ENCODE results near the gene PLCL2.

Gene PLCL2

DNA sequence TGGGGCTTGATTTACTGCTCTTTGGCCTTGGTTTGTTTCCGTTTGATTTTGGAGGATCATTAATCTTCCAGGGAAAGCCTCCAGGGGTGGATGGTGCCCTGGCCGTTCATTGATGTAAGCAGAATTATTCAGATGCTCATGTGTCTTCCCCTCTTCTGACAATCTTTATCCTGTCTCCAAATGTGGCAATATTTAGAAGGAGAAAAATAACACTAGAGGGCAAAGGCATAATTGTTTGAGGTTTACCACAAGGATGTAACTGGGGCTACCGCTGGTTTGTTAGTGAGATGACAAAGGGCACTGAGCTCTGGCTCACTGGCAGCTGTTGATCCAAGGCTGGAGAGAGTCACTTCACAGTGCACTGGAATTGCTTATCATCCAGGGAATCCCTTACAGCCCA is 18.2 kb upstream of the PLCL2 start:
- DNase-seq: peak; percentile 42 to 47

DNA sequence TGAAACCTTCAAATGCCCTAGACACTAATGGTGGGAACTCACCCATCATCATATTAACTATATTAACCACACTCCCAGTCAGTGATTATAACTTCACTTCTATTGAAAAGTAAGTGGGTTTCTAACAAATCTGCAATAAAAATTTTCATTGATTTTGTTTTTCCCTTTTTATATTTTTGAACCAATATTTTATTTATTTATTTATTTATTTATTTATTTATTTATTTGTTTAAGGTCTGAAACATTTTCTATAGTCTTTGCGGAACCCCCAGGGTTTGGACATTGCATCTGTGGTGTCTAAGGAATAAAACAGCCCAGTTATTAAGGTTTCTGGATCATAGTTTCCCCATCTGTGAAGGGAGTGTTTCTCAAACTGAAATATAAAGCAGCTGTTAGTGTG is 16.2 kb upstream of the PLCL2 start:
- no peak for DNase-seq

DNA sequence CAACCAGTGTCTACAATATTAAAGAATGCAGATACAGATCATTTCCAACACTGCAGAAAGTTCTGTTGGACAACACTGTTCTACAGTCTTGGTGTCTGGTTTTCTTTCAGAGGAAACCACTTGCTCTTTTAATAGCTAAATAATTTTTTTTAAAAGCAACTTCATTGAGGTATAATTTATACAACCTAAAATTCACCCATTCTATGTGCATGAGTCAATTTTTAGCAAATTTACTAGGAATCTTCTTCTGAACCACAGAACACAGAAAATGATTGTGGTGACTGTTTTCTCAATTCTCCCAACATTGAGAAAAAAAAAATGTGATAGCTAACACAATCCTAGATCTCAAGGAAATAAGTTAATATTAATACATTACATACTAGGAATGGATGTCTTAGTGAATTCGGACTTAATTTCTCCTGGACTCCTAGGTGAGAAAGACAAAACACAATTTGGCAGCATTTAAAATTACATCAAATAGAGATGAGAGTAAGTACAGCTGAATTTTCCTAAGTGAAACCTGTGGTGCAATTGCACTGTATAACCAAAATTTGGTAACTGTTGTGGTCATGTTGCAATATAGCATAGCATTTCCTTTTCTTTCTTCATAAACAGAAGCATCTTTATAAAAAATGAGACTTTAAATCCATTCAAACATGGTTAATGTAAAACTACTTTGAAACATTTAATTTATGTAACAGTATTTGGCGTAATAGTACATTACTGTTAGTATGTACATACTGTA is 15.3 kb upstream of the PLCL2 start:
- no peak for DNase-seq

DNA sequence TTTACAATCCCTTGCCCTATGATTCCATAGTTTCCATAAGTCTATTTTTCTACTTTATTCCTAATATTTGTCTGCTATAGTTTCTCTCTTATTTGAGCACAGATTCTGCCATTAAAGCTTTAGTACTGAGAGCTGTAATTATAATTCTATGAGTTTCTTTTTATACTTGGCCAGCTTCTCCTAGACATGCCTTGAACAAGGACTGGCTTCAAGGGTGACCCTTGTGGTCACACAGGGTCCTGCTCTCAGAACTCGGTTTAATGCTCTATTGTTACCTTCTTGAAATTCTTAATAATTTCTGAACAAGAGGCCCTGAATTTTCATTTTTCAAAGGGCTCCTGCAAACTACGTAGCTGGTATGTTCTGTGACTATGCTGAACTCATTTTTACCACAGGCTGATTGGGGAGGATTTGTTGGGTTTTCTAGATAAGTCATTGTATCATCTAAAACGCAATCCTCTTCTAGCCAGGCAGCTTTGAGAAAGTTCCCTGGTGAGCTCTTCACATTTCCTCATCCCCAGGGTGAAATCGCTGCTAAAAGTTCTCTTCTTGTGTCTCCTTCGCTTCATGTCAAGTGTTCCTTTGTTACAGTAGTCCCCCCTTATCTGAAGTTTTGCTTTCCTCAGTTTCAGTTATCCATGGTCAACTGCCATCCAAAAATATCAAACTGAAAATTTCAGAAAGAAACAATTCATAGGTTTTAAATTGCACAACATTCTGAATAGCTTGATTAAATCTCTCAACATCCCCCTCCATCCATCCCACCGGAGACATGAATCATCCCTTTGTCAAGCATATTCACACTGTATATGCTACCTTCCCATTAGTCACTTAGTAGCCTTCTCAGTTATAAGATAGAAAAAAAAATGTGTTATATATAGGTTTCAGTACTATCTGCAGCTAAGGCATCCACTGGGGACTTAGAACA is 12.6 kb upstream of the PLCL2 start:
- DNase-seq: no peak

DNA sequence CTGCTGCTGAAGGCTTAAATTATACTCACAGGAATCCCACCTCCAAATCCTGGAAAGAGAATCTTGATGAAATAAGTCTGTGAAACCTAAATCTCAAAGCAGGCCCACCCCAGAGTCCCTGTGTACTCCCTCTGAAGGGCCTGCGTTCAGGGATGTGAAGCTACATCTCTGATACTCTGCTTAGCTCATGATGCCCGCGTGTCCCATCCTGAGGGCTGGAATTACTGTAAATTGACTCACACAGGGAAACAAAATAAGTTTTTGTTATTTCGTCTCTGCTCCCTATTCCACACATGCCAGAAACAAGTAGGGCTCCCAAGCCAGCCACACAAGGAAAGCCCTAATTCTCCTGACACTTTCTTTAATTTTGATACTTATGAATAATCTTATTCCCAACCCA is 10.9 kb upstream of the PLCL2 start:
- no peak for DNase-seq

DNA sequence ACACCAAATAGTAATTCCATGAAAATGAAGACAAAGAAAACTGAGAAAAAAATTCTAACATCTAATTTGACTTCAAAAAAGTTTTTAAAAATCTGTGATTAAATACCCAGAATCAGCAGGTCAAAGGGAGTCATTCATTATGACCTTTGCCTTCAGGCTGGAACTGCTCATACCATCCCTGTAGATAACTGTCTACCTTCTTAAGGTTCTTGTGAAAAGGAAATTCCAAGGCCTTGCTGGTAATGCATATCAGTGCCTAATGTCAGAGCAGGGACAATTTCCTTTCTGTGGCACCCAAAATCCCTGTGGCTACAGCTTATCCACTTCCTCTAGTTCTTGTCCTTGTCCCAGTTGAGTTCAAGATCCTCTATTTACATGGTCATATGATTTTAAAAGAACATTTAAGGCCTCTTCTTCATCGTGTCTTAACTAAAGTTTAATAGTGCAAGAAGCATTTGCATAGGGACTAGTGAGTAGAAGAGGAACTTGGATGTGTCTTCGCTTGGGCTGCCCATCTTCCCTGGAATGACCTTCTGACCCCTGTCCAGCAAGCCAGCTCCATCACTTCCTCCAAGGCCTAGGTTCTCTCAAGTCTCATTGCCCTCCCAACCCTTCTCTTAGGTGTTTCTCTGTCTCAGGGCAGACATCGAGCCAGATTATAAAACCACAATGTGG is 8.7 kb upstream of the PLCL2 start:
- no peak for DNase-seq

DNA sequence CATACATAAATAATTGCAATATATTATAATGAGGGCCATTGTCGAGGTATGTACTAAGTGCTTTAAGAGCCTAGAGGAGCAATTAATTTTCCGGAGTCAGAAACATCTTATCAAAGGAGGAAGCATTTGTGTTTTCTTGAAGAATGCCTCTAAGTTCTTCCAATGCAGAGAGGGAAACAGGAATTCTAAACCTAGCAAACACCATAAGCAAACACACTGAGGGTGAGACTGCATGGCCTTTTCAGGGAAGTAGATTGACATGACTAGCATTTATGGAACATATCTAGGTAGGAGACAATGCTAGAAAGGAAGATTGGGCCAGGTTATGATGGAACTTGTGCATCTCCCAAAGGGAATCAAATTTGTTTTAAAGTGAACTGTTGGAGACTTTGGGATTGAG is 7.2 kb upstream of the PLCL2 start:
- DNase-seq: no peak

DNA sequence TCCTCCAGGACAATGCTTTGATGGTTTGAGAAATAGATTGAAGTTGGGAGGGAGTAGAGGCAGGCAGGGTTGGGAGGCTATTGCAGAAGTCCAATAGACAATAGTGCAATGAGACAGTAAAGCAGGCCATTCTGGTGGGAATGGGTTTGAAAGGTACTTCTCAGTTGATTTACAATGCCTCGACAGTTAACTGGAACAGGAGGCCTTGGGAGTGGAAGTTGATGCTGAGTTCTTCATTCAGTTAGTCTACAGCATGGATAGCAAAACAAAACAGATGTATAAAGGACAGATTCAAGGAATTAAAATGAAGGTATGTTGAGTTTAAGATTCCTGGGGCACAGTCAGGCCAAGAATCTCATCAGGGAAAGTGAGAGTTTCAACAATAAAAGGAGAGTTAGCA is 6.8 kb upstream of the PLCL2 start:
- no peak for DNase-seq

DNA sequence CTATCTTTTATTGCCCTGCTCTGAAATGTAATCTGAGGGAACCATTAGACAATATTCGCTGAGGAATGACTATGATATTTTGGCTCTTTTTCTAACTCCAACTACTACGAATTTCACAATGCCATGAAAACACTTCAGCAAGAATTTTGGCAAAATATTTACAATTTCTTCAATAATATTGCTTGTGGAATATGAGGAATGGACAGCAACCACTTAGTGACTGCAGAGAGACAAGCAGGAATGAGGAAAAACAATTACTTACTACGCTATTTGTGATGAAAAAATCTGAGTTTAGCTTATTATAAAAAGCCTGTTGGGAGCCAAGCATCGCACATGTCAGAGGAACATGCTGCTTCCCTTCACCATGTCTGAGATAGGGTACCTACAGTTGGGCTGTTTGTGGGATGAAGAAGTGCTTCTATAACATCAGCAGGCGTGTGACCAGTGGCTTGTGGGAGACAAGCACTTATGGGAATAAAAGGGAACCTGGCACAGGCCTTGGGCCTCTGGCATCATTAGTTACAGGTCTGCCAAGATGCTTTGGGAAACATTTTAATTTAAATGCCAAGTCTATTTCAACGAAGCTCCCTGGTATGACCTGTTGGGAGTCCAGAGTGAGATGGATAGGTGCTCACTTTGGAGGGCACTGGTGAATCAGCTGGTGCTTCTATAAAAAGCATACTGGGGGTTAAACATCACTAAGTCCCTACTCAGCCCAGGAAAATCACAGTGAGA is 2.7 kb upstream of the PLCL2 start:
- no peak for DNase-seq

DNA sequence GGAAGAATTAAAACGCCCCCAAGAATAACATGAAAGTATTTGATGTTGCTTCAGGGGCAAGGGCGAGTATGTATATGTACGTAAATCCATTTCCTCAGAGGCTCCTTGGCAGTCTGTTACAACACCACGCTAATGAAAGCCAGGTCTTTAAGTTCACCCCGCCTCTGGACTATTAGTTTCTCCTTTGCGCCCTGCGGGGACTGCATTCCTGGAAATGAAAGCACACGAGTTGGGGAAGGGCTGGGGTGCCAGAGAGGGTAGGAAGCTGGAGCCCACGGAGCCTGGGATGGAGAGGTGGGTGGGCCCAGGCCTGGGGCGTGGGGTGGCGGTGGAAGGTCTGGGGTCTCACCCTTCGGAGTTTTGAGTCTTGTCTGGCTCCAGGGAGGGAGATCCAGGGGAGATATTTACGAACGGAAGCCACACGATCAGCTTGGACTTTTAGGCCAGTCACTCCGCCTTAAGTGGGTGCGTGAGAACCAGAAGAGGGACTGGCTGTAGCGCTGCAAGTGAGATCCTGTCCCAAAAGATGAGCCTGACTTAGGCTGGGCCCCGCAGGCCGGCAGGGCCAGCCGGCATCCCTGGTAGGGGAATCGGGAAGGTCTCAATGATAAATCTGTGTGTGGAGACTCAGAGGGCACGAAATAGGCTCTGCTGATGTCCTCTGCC is 1.6 kb upstream of the PLCL2 start:
- no peak for DNase-seq

DNA sequence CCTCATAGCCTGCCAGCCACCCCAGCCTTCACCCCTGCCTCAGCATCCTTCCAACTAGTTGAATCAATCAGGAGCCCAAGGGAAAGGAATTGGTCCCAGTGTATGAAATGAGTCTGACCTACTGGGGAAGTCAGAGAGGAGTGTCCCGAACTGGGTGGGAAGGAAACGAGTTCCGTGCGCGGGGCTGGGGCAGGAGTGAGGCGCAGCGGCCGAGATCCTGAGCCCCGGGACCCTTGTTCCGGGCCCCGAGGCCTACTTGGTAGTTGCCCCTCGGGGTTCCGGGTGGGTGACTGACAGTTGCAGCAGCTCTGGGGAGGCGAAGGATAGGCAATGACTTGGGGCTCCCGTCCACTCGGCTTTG is 1.1 kb upstream of the PLCL2 start:
- DNase-seq: no peak

DNA sequence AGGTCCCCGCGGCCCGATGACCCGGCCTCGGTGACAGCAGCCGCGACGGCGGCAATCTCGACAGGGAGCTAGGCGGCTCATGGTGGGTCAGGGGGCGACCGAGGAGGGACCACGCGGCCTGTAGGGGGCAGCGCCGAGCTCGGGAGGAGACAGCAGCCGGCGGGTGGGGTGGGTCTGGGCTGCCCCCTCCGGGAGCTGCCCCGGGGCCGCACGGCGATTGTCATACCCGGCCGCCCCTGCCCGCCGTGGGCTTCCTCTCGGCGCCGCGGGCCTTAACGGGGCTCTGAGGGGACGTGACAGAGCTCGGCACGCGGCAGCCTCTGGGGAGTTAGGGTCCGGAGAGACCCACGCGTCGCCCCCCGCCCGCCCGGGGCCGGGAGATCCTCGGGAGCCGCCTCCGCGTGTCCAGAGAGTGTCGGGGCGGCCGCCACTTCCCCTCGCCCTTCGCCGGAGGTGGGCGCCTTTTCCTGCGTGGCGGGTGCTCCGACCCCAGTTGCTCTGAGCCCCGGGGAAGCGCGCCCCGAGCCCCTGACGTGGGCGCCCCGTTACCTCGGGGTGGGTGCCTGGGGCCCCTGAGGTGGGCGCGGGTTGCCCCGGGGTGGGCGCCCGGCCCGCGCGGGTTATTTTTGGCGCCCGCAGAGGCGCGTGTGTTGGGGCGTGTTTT is 539 bp upstream of the PLCL2 start:
- peak; percentile 52 to 63 for DNase-seq

DNA sequence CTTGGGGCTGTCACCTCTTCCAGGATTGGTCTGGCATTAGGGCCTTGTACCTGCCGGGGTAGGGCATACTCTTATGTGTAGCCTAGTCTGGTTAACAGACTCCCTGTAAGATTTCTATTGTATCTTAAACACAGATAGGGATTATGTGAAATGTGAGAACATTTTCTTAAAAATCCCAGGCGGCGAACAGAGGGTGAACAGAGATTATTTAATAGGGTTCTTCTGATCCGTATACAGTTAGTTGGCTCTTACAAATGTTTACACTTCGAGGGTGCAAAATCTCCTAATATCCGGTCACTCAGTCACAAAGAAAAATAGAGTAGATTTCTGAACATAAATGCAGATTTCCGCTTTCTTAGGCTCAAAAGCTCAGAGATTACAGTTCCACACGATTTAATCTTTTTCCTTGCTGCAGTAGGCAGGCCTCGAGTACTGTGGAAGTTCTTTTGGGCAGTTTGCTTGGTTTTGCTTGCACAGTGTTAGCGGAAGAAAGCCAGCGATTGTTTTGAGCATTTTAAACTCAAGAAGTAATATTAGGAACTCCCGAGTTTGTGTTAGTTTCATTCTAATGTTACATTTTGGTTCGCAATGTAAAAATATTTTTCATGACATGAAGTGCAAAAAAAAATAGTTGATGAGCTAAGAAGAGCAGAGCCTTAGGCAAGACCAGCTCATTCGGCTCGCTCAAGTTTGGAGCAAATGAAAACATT is 993 bp downstream of the PLCL2 start:
- DNase-seq: peak; percentile 27 to 60

DNA sequence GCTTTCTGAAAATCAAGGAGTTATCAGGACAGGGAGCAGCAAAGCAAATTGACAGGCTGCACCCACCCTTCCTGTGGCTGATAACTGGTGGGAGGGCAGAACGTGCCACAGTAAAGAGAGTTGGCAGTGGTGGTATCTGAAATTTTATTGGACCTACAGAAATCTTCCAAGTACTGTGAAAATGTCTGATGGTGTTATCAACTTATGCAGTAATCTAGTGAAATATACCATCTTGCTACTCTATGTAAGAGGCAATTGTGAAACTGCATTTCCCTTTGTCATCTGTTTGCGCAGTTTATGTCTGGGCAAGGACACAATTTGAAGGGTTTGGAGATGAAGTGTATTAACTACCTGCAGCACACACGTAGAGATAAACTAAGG is 1.5 kb downstream of the PLCL2 start:
- peak; percentile 23 to 27 for DNase-seq

DNA sequence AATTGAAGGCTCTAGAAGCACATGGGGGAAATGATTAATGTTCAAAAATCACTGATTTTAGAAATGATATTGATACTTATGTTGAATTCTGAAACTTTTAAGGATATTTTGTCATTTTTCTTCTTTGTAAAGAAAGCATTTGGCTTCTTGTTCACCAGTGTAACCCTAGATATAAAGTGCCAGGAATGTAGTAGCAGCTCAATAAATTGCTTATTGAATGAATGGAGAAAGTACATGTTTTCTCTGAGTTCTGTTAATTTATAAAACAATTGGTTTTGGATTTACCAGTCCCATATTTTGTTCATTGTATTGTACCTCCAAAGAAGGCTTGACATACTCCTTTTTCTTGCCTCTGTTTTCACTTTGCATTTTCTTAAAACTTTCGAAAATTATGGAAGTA is 2.4 kb downstream of the PLCL2 start:
- DNase-seq: no peak

DNA sequence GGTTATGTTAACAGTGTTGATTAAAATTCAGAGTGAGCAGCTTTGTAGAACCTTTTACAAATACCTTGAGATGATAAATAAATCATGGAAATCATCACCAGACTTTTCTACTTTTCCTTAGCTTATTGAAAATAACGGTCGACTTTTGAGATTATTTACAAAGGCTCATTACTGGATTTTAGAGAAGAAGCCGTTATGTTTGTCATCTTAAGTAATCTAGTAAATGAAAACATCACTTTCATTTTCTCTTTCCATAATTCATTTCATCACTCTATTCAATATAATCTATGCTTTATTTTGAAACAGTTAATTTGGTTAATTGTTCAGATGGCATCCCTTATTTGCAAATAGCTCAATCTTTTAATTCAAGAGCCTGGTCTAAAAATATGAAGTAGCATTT is 3.6 kb downstream of the PLCL2 start:
- DNase-seq: no peak

DNA sequence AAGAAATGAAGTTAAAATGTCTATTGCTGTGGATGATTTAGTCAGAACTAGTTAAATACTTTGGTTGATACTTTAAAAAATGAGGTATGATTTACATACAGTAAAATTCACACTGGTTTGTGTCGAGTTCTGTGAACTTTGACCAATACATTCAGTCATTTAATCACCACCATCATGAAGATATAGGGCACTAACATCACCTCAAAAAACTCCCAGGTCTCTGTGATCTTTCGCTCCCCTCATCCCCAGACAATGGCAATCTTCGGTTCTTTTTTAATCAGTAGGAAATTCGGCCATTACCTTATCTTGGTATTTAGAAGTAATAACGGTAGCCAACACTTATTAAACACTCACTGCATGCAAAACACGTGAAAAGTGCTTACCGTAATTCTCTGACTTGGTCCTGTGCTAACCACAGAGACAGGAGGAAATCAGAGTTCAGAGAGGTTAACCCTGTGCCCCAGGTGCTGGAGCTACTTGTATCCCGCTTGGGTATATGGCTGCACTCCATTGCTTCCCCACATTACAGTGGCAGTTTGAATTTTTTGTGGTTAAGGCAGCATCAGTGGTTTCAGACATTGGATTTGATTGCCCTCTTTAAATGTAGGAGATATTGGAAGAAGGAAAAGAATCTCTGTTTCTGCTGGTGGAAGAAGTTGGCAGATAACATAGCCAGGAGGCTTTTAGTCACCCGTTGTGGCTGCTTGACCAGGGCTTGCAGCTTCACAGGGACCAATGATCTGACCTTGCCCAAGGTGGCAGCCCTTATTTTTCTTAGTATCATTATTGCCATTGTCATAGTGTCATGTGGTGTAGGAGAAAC is 4.2 kb downstream of the PLCL2 start:
- no peak for DNase-seq

DNA sequence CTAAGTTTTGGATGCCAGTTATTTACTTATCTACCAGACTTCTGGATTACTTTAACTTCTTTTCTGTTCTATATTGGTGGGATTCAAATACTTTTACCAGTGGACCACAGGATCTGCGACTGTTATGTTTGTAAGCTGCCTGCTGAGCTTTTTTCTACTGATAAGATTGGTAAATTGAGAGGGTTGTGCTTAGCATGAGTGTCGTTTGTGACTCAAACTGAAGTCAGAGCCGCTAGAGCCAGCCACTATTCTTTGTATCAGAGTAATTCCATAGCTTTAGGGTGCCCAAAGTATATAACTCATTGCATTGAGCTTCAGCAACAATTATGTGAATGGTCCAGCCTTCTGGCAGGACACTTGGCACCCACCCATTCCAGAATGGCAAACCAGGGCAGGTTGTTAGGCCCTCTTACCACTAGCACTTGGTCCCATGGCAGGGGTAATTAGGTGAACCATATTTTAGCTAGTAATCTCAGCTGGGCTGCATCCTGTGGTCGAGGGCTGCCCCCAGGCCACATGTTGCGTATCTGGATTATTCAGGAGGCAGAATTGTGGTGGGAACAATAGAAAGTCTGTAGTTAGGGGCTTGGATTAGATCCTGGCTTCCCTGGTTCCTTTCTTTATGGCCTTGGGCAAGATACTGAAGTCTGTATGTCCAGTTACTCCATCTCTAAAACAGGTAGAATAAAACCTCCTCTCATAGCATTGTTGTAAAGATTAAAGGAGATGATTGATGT is 6.0 kb downstream of the PLCL2 start:
- no peak for DNase-seq

DNA sequence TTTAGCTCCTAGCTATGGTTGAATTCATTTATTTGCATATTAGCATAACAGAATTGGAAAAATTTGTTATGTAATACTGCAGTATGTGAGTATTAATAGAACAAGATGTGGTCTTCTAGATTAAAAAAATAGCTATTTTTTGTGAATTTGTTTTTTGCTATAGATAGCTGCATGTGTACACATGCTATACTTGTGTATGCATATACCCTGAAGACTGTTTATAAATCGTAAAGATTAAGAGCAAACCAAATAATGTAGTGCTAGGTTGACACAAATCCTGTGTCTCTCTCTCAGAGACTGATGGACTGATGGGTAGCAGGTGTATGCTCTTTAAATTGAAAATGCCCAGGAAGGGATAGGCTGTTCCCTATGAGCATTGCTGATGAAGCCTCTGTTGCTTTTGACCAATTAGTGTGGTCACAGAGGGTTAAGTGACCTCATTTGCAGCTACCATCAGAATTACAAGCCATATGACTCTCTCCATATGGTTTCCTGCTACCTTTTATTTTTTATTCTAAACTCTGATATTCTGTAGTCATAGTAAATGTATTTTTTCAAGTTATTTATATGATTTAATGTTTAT is 9.0 kb downstream of the PLCL2 start:
- no peak for DNase-seq
